ENCODE results near the gene EMP2.

Gene EMP2

DNA sequence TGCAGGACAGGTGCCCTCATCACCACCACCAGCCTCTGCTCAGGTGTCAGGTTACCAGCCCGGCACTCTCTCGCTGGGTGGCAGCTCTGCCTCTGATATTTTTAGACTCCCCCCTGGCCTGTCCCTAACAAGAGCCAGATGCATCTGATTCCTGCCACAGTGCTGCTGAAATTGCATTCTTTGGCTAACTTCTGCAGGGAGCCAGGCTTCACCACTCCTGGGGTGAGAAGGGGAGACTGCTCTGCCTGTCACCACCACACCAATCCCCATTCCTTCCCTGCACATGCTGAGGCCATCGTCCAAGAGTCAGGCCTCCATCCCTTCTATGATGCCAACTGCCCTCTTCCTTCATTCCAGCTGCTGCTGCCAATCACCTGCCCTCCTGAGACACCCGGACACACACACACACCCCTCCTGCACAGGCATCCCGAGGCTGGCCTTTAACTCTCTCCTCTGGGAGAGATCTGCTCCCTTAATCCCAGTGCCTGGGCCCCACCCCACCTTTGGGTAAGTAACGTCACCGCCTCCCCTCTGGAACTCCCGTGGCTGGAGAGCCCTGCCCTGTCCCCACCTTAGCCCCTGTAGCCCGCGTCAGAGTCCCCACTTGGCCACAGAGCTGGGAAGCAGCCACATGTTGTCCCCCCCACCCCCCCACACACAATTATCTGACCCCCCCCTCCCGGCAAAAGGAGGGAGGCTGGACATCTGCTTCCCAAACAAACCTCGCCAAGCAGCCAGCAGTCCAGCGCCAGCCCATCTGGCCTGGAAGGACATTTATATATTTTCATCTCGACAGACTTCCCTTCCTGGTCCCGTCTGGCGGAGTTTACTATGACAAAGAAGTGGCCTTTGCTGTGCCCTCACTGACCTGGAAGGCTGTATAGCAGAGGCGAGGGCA lies 2.8 kb downstream of the EMP2 start:
- peak overlapping the region; percentile 65 to 89 for H3K4me3 ChIP-seq (ENCODE audit: low read length in 2 of 2)
- peak overlapping the region in 1 of 2 donors; percentile 55 for H3K9ac ChIP-seq (ENCODE audit: low read length in 2 of 2)
- H3K9me3 ChIP-seq (ENCODE audit: control insufficient read depth in 2 of 2, low read length in 2 of 2), result no peaks in the 10 kb centered on the region
- peak overlapping the region; percentile 88 for H3K27ac ChIP-seq (ENCODE audit: low read length)
- H3K27me3 ChIP-seq (ENCODE audit: control insufficient read depth in 1 of 2, insufficient read depth in 2 of 2, low read length in 2 of 2), result no peaks in the 10 kb centered on the region
- peaks cover 0 to 1% of the 10 kb centered on the region in 2 donors for H3K36me3 ChIP-seq (ENCODE audit: control insufficient read depth in 2 of 2, insufficient read depth in 2 of 2, low read length in 2 of 2)
- H3K4me1 ChIP-seq (ENCODE audit: control insufficient read depth, insufficient read depth, low read length), result peaks cover 49% of the 10 kb centered on the region

- Histone ChIP-seq H3K27ac (ENCODE audit: low read length) (peak overlapping the region; percentile 60), H3K9ac (ENCODE audit: low read length in 2 of 2) (peak overlapping the region in 1 of 2 donors; percentile 29), H3K4me3 (ENCODE audit: low read length in 2 of 2) (peak overlapping the region; percentile 1 to 59), H3K4me1 (ENCODE audit: control insufficient read depth, insufficient read depth, low read length) (peaks cover 49% of the 10 kb centered on the region), H3K27me3 (ENCODE audit: control insufficient read depth in 1 of 2, insufficient read depth in 2 of 2, low read length in 2 of 2) (no peaks in the 10 kb centered on the region), H3K36me3 (ENCODE audit: control insufficient read depth in 2 of 2, insufficient read depth in 2 of 2, low read length in 2 of 2) (peaks cover 0 to 5% of the 10 kb centered on the region in 2 donors), H3K9me3 (ENCODE audit: control insufficient read depth in 2 of 2, low read length in 2 of 2) (no peaks in the 10 kb centered on the region)
Observed at GRCh38 chr16:10576390-10577304, 3.8 kb downstream of the EMP2 start.

- no peaks in the 10 kb centered on the region for H3K9me3 ChIP-seq (ENCODE audit: control insufficient read depth in 2 of 2, low read length in 2 of 2)
- H3K36me3 ChIP-seq (ENCODE audit: control insufficient read depth in 2 of 2, insufficient read depth in 2 of 2, low read length in 2 of 2), result peaks cover 0 to 5% of the 10 kb centered on the region in 2 donors
- no peak overlapping the region for H3K9ac ChIP-seq (ENCODE audit: low read length in 2 of 2)
- no peak overlapping the region for H3K27ac ChIP-seq (ENCODE audit: low read length)
- no peaks in the 10 kb centered on the region for H3K27me3 ChIP-seq (ENCODE audit: control insufficient read depth in 1 of 2, insufficient read depth in 2 of 2, low read length in 2 of 2)
- no peak overlapping the region for H3K4me3 ChIP-seq (ENCODE audit: low read length in 2 of 2)
- H3K4me1 ChIP-seq (ENCODE audit: control insufficient read depth, insufficient read depth, low read length), result peaks cover 44% of the 10 kb centered on the region
Observed at GRCh38 chr16:10575506-10576130, 4.8 kb downstream of the EMP2 start.

DNA sequence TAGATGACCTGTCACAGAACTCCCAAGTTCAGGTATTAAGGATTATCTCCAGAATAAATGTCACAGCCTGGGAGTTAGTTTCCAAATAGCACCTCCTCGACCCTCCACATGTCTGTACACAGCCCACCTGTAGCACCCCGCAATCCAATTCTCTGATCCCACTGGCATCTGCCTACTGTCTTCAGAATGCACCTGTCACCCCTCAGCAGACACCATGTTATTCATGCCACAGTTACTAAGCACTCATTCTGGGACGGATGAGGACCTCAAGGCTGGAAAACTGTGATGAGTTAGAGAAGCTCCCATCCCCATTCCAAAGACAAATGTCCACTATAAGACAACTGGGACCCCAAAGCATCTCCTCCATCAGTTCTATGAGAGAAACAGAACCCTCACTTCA lies 7.8 kb downstream of the EMP2 start:
- no peak overlapping the region for H3K27ac ChIP-seq (ENCODE audit: low read length)
- H3K4me3 ChIP-seq (ENCODE audit: low read length in 2 of 2), result no peak overlapping the region
- no peak overlapping the region for H3K9ac ChIP-seq (ENCODE audit: low read length in 2 of 2)
- peaks cover 0 to 5% of the 10 kb centered on the region in 2 donors for H3K36me3 ChIP-seq (ENCODE audit: control insufficient read depth in 2 of 2, insufficient read depth in 2 of 2, low read length in 2 of 2)
- H3K9me3 ChIP-seq (ENCODE audit: control insufficient read depth in 2 of 2, low read length in 2 of 2), result no peaks in the 10 kb centered on the region
- no peaks in the 10 kb centered on the region for H3K27me3 ChIP-seq (ENCODE audit: control insufficient read depth in 1 of 2, insufficient read depth in 2 of 2, low read length in 2 of 2)
- peaks cover 42% of the 10 kb centered on the region for H3K4me1 ChIP-seq (ENCODE audit: control insufficient read depth, insufficient read depth, low read length)

GRCh38 chr16:10571354-10571753 lies 9.0 kb downstream of the EMP2 start:
- no peak overlapping the region for H3K9ac ChIP-seq (ENCODE audit: low read length in 2 of 2)
- peaks cover 0 to 5% of the 10 kb centered on the region in 2 donors for H3K36me3 ChIP-seq (ENCODE audit: control insufficient read depth in 2 of 2, insufficient read depth in 2 of 2, low read length in 2 of 2)
- no peak overlapping the region for H3K4me3 ChIP-seq (ENCODE audit: low read length in 2 of 2)
- H3K9me3 ChIP-seq (ENCODE audit: control insufficient read depth in 2 of 2, low read length in 2 of 2), result no peaks in the 10 kb centered on the region
- no peaks in the 10 kb centered on the region for H3K27me3 ChIP-seq (ENCODE audit: control insufficient read depth in 1 of 2, insufficient read depth in 2 of 2, low read length in 2 of 2)
- peaks cover 33% of the 10 kb centered on the region for H3K4me1 ChIP-seq (ENCODE audit: control insufficient read depth, insufficient read depth, low read length)
- H3K27ac ChIP-seq (ENCODE audit: low read length), result no peak overlapping the region

- Histone ChIP-seq H3K4me1 (ENCODE audit: control insufficient read depth, insufficient read depth, low read length) (peaks cover 41% of the 10 kb centered on the region), H3K9me3 (ENCODE audit: control insufficient read depth in 2 of 2, low read length in 2 of 2) (no peaks in the 10 kb centered on the region), H3K4me3 (ENCODE audit: low read length in 2 of 2) (peak overlapping the region in 1 of 2 donors; percentile 44), H3K36me3 (ENCODE audit: control insufficient read depth in 2 of 2, insufficient read depth in 2 of 2, low read length in 2 of 2) (peaks cover 0 to 5% of the 10 kb centered on the region in 2 donors), H3K27ac (ENCODE audit: low read length) (peak overlapping the region; percentile 64), H3K27me3 (ENCODE audit: control insufficient read depth in 1 of 2, insufficient read depth in 2 of 2, low read length in 2 of 2) (no peaks in the 10 kb centered on the region), H3K9ac (ENCODE audit: low read length in 2 of 2) (no peak overlapping the region)
Observed at GRCh38 chr16:10569621-10570020, 10.8 kb downstream of the EMP2 start.

DNA sequence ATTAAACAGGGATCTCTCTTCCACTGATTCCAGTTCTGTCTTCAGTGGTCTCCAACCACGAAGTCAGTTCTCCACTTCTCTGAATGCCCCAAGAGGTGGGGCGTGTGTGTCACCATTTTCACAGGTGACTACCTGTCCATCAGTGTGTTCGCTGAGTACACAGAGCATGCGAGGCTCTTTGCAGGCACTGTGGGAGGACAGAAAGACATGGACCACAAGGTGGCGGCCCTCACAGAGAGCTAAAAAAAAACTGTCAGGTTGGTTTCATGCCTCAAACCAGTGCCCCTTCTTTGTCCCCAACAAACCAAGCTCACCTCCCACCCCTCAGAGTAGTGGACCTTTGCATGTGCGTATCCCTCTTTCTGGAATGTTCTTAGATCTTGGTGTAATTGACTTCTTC lies 13.8 kb downstream of the EMP2 start:
- no peaks in the 10 kb centered on the region for H3K36me3 ChIP-seq (ENCODE audit: control insufficient read depth in 2 of 2, insufficient read depth in 2 of 2, low read length in 2 of 2)
- H3K4me1 ChIP-seq (ENCODE audit: control insufficient read depth, insufficient read depth, low read length), result peaks cover 43% of the 10 kb centered on the region
- H3K27me3 ChIP-seq (ENCODE audit: control insufficient read depth in 1 of 2, insufficient read depth in 2 of 2, low read length in 2 of 2), result no peaks in the 10 kb centered on the region
- H3K4me3 ChIP-seq (ENCODE audit: low read length in 2 of 2), result no peak overlapping the region
- peaks cover 0 to 3% of the 10 kb centered on the region in 2 donors for H3K9me3 ChIP-seq (ENCODE audit: control insufficient read depth in 2 of 2, low read length in 2 of 2)
- H3K27ac ChIP-seq (ENCODE audit: low read length), result no peak overlapping the region
- no peak overlapping the region for H3K9ac ChIP-seq (ENCODE audit: low read length in 2 of 2)

- peaks cover 0 to 3% of the 10 kb centered on the region in 2 donors for H3K9me3 ChIP-seq (ENCODE audit: control insufficient read depth in 2 of 2, low read length in 2 of 2)
- H3K9ac ChIP-seq (ENCODE audit: low read length in 2 of 2), result no peak overlapping the region
- no peak overlapping the region for H3K4me3 ChIP-seq (ENCODE audit: low read length in 2 of 2)
- no peaks in the 10 kb centered on the region for H3K27me3 ChIP-seq (ENCODE audit: control insufficient read depth in 1 of 2, insufficient read depth in 2 of 2, low read length in 2 of 2)
- H3K27ac ChIP-seq (ENCODE audit: low read length), result peak overlapping the region; percentile 46
- H3K4me1 ChIP-seq (ENCODE audit: control insufficient read depth, insufficient read depth, low read length), result peaks cover 45% of the 10 kb centered on the region
- no peaks in the 10 kb centered on the region for H3K36me3 ChIP-seq (ENCODE audit: control insufficient read depth in 2 of 2, insufficient read depth in 2 of 2, low read length in 2 of 2)
Observed at GRCh38 chr16:10565167-10565566, 15.2 kb downstream of the EMP2 start.

GRCh38 chr16:10564591-10564990 lies 15.8 kb downstream of the EMP2 start:
- Histone ChIP-seq H3K27ac (ENCODE audit: low read length) (peak overlapping the region; percentile 46), H3K9ac (ENCODE audit: low read length in 2 of 2) (no peak overlapping the region), H3K4me1 (ENCODE audit: control insufficient read depth, insufficient read depth, low read length) (peaks cover 43% of the 10 kb centered on the region), H3K27me3 (ENCODE audit: control insufficient read depth in 1 of 2, insufficient read depth in 2 of 2, low read length in 2 of 2) (no peaks in the 10 kb centered on the region), H3K9me3 (ENCODE audit: control insufficient read depth in 2 of 2, low read length in 2 of 2) (peaks cover 0 to 3% of the 10 kb centered on the region in 2 donors), H3K36me3 (ENCODE audit: control insufficient read depth in 2 of 2, insufficient read depth in 2 of 2, low read length in 2 of 2) (no peaks in the 10 kb centered on the region), H3K4me3 (ENCODE audit: low read length in 2 of 2) (no peak overlapping the region)

- no peaks in the 10 kb centered on the region for H3K36me3 ChIP-seq (ENCODE audit: control insufficient read depth in 2 of 2, insufficient read depth in 2 of 2, low read length in 2 of 2)
- no peak overlapping the region for H3K4me3 ChIP-seq (ENCODE audit: low read length in 2 of 2)
- no peaks in the 10 kb centered on the region for H3K27me3 ChIP-seq (ENCODE audit: control insufficient read depth in 1 of 2, insufficient read depth in 2 of 2, low read length in 2 of 2)
- H3K9me3 ChIP-seq (ENCODE audit: control insufficient read depth in 2 of 2, low read length in 2 of 2), result peaks cover 0 to 3% of the 10 kb centered on the region in 2 donors
- peaks cover 47% of the 10 kb centered on the region for H3K4me1 ChIP-seq (ENCODE audit: control insufficient read depth, insufficient read depth, low read length)
- H3K9ac ChIP-seq (ENCODE audit: low read length in 2 of 2), result no peak overlapping the region
- H3K27ac ChIP-seq (ENCODE audit: low read length), result no peak overlapping the region
Observed at GRCh38 chr16:10562361-10562899, 18.0 kb downstream of the EMP2 start.
